ENCODE measurements around the gene CA14. TPM values are rescaled to one million over a fixed set of nuclear protein-coding genes. Genes with fewer than 3 reads are reported as not detected.
A peak's percentile ranks its signal among the peaks of the same experiment; 100 is the strongest.
"Not testable (repeated sequence)": the region's sequence is repeated elsewhere in the genome, so short reads cannot be mapped to it uniquely, and the experiment has no call there.

CA14 gene
- total RNA-seq, 1 donor from 2014 or later: 13.1 TPM

GRCh38 chr1:150213170-150214098 lies 44.1 kb upstream of the CA14 start:
- Mint-ChIP-seq H3K27ac (peak overlapping the region; percentile 94), H3K9me3 (ENCODE audit: low read depth) (no peaks in the 10 kb centered on the region), H3K4me1 (ENCODE audit: low read depth) (peaks cover 2% of the 10 kb centered on the region), H3K27me3 (peaks cover 17% of the 10 kb centered on the region), H3K36me3 (ENCODE audit: insufficient read depth) (no peaks in the 10 kb centered on the region), H3K4me3 (ENCODE audit: low read depth) (peak overlapping the region; percentile 79)
- DNase-seq (ENCODE audit: low spot score, unreplicated experiment): peak; percentile 72
- TF ChIP-seq CTCF (IDR thresholded peaks at IDR 0.05; ENCODE audit: unreplicated experiment): peak; percentile 49

- peak overlapping the region; percentile 79 for H3K4me3 Mint-ChIP-seq (ENCODE audit: low read depth)
- H3K36me3 Mint-ChIP-seq (ENCODE audit: insufficient read depth); H3K9me3 Mint-ChIP-seq (ENCODE audit: low read depth); H3K4me1 Mint-ChIP-seq (ENCODE audit: low read depth); DNase-seq (ENCODE audit: low spot score, unreplicated experiment): not testable (repeated sequence)
- peak overlapping the region; percentile 94 for H3K27ac Mint-ChIP-seq
- H3K27me3 Mint-ChIP-seq: peaks cover 14% of the 10 kb centered on the region
Measured at GRCh38 chr1:150214099-150214756, 43.3 kb upstream of the CA14 start.

- H3K36me3 Mint-ChIP-seq (ENCODE audit: insufficient read depth); H3K27ac Mint-ChIP-seq; DNase-seq (ENCODE audit: low spot score, unreplicated experiment); H3K4me3 Mint-ChIP-seq (ENCODE audit: low read depth); H3K9me3 Mint-ChIP-seq (ENCODE audit: low read depth); H3K27me3 Mint-ChIP-seq; H3K4me1 Mint-ChIP-seq (ENCODE audit: low read depth): not testable (repeated sequence)
Measured at GRCh38 chr1:150215855-150216254, 41.7 kb upstream of the CA14 start.

GRCh38 chr1:150221552-150221951 lies 36.0 kb upstream of the CA14 start:
- Mint-ChIP-seq H3K27me3 (no peaks in the 10 kb centered on the region), H3K4me3 (ENCODE audit: low read depth) (no peak overlapping the region), H3K36me3 (ENCODE audit: insufficient read depth) (peaks cover 13% of the 10 kb centered on the region), H3K9me3 (ENCODE audit: low read depth) (no peaks in the 10 kb centered on the region), H3K27ac (no peak overlapping the region), H3K4me1 (ENCODE audit: low read depth) (no peaks in the 10 kb centered on the region)
- DNase-seq (ENCODE audit: low spot score, unreplicated experiment): no peak
- TF ChIP-seq CTCF (IDR thresholded peaks at IDR 0.05; ENCODE audit: unreplicated experiment): peak; percentile 58

GRCh38 chr1:150224983-150225382 lies 32.6 kb upstream of the CA14 start:
- no peak for DNase-seq (ENCODE audit: low spot score, unreplicated experiment)
- TF ChIP-seq CTCF (IDR thresholded peaks at IDR 0.05; ENCODE audit: unreplicated experiment): no peak
- Mint-ChIP-seq H3K27me3 (no peaks in the 10 kb centered on the region), H3K36me3 (ENCODE audit: insufficient read depth) (peaks cover 26% of the 10 kb centered on the region), H3K4me1 (ENCODE audit: low read depth) (no peaks in the 10 kb centered on the region), H3K9me3 (ENCODE audit: low read depth) (no peaks in the 10 kb centered on the region), H3K4me3 (ENCODE audit: low read depth) (no peak overlapping the region), H3K27ac (no peak overlapping the region)

- H3K27ac Mint-ChIP-seq: no peak overlapping the region
- DNase-seq (ENCODE audit: low spot score, unreplicated experiment): no peak
- no peaks in the 10 kb centered on the region for H3K27me3 Mint-ChIP-seq
- no peak for TF ChIP-seq CTCF (IDR thresholded peaks at IDR 0.05; ENCODE audit: unreplicated experiment)
- H3K36me3 Mint-ChIP-seq (ENCODE audit: insufficient read depth): peaks cover 28% of the 10 kb centered on the region
- H3K9me3 Mint-ChIP-seq (ENCODE audit: low read depth): no peaks in the 10 kb centered on the region
- H3K4me1 Mint-ChIP-seq (ENCODE audit: low read depth): no peaks in the 10 kb centered on the region
- no peak overlapping the region for H3K4me3 Mint-ChIP-seq (ENCODE audit: low read depth)
Measured at GRCh38 chr1:150225546-150225945, 32.0 kb upstream of the CA14 start.

All from progenitor cell of endocrine pancreas (in vitro differentiated cells).